ENCODE measurements around the gene NKRF.

The NKRF gene

DNA sequence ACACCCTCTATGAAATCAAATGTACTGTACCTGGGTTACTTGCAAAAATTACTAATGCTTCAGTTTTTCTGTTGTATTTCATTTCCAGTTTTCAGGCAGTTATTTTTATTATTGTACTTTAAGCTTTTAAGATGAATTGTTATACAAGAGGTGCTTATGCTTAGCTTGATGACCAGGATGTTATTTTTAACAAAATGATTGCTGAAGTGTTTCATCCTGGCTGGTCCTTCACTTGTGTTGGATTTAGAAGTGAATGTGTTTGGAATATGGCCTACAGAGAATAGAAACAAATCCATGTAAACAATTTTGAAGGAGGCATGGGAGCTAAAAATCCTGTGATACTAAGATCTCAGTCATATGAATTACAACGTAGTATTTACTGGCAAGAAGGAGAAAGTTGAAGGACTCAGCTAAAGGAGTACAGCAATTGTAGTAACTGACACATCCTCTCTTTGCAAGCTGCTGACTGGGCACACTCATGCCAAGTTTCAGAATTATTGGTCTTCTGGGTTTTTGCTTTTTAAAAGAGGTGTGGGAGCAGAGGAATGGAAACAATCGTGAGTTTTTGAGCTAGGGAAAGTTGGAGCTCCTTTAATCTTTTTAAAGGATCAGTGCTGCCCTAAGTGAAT, 22.7 kb downstream of the NKRF start:
- no peak for TF ChIP-seq POLR2A (IDR thresholded peaks at IDR 0.05; ENCODE audit: low read depth, low read length)
- FAIRE-seq (no peak), DNase-seq (ENCODE audit: insufficient read length, low spot score) (no peak)

DNA sequence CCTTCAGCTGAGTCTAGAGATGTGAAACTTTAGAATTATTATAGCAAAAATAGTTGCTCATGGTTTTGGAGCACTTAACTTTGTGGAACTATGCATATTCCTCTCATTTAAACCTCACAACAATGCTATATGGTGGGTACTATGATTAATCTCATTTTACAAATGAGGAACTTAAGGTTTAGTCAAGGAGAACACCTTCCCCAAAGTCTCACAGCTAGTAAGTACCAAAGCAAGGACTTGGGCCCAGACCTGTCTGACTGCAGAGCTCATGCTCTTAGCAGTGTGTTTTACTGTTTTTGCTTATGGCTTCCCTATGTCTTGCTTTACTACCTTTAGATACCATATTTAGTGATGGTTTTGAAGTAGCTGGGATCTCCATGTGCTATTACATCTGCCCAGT, 26.8 kb downstream of the NKRF start:
- no peak for DNase-seq (ENCODE audit: insufficient read length, low spot score)
- no peak for FAIRE-seq
- TF ChIP-seq POLR2A (IDR thresholded peaks at IDR 0.05; ENCODE audit: low read depth, low read length): no peak

DNA sequence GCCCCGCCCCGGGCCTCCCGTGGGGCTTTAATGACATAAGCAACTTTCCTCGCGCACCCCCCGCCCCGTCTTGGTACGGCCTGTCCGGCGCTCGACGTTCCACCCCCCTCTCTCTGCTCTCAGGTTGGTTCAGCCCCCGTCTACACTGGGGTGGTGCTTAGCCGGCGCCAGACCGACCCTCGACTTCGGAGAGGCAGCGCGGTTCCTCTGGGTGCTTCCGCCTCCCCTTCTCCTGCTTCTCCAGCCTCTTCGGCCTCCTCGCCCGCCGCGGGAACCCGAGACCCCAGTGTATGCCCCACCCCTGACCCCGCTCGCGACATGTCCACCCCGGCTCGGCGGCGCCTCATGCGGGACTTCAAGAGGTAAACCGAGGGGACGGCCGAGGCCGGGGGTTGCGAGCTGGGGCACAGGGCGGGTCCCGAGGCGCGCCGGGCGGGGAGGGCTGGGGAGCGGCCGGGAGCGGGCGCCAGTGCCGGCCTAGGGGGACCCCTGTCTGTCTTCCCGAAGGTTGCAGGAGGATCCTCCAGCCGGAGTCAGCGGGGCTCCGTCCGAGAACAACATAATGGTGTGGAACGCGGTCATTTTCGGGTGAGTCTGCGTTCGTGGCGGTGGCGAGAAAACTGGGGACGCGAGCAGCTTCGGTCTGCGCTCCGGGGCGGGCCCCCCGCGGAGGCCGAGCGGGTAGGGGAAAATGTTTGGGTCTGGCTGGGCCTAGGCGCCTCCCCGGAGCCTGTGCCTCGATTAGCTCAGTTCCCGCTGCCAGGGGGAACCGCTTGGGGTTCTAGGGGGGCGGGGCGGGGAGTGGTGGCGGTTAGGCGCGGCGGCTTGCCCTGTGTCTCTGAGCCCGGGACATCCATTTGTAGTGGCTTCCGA, 31.6 kb downstream of the NKRF start, which contains the start of gene UBE2A:
TSS of gene UBE2A (plus strand) at position 170 of the 873 bp plus-strand sequence. CDS start at position 319, 149 bp downstream.
- TF ChIP-seq POLR2A (IDR thresholded peaks at IDR 0.05; ENCODE audit: low read depth, low read length): peak; percentile 96
- DNase-seq (ENCODE audit: insufficient read length, low spot score) (peak; percentile 81), FAIRE-seq (peak; percentile 76)

DNA sequence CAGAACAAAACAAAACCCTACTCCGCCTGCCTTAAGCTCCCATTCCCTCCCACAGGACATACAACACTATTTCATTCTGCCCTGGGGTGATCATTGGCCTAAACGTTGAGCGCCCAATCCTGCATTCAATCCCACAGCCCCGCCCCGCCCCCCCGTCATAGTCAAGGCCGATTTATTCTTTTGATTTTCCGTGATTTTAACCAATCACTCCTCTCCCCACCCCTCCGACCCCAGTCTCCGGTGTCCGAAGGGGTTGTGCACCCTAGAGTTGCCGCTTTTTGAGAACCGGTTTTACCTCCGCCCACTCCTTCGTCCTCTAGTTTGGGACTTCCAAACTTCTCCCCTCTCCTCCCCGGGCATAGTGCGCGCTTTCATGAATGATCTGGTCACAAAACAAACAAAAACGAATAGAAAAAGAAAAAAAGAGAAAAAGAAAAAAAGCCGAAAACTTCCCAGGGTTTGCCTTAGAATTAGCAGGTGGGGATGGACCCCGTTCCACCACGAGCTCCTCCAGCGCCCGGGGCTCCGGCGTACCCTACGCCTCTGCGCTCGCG, 32.3 kb downstream of the NKRF start:
- DNase-seq (ENCODE audit: insufficient read length, low spot score) (peak; percentile 36), FAIRE-seq (peak; percentile 15)
- TF ChIP-seq POLR2A (IDR thresholded peaks at IDR 0.05; ENCODE audit: low read depth, low read length): no peak

DNA sequence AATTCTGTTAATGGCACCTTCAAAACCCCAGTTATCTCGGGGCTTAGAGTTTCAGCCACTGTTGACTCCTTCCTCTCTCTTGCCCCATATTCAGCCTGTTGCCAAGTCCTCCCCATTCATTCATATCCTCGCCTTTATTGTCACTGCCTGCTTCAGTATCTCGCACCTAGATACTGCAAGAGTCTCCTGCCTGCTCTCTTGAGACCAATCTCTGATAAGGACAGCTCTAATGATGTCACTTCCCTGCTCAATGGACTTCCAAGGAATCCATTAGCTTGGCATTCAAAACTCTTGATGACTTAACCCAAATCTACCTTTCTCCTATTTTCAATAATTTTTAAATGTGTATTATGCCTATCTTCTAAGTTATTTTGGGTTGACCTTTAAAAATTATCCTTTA, 33.0 kb downstream of the NKRF start:
- no peak for FAIRE-seq

GRCh38 chrX:119570351-119570835, 35.8 kb downstream of the NKRF start:
- no peak for DNase-seq (ENCODE audit: insufficient read length, low spot score)
- TF ChIP-seq POLR2A (IDR thresholded peaks at IDR 0.05; ENCODE audit: low read depth, low read length): no peak

More for the DNA sequence above, 33.0 kb downstream of the NKRF start:
- no peak for TF ChIP-seq POLR2A (IDR thresholded peaks at IDR 0.05; ENCODE audit: low read depth, low read length)
- no peak for DNase-seq (ENCODE audit: insufficient read length, low spot score)

GRCh38 chrX:119565107-119565663, 41.0 kb downstream of the NKRF start, which contains the start of gene STEEP1:
STEEP1 (minus strand) TSS chrX:119565409; CDS start chrX:119565355, 54 bp downstream.
- FAIRE-seq (peak; percentile 92), DNase-seq (ENCODE audit: insufficient read length, low spot score) (peak; percentile 78)
- TF ChIP-seq POLR2A (IDR thresholded peaks at IDR 0.05; ENCODE audit: low read depth, low read length): peak; percentile 41; the same call in 1 of the 2 replicates

More at GRCh38 chrX:119570351-119570835, 35.8 kb downstream of the NKRF start:
- no peak for FAIRE-seq

DNA sequence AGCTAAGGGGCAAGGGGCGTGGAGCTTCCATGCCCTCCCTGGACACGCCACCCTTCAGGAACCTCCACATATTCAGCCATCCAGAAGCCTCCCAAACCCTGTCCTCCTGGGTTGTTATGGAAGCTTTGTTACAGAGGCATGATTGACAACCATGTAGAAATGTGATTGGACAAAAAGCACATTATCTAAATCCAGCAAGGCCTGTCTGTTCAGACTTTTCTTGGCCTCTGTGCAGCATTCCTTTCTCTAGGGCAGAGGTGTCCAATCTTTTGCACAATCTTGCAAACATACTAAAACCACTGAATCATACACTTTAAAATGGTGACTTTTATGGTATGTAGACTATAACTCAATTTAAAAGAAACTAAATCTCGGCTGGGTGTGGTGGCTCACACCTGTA, 53.7 kb downstream of the NKRF start:
- DNase-seq (ENCODE audit: insufficient read length, low spot score) (no peak), FAIRE-seq (no peak)
- TF ChIP-seq POLR2A (IDR thresholded peaks at IDR 0.05; ENCODE audit: low read depth, low read length): no peak

DNA sequence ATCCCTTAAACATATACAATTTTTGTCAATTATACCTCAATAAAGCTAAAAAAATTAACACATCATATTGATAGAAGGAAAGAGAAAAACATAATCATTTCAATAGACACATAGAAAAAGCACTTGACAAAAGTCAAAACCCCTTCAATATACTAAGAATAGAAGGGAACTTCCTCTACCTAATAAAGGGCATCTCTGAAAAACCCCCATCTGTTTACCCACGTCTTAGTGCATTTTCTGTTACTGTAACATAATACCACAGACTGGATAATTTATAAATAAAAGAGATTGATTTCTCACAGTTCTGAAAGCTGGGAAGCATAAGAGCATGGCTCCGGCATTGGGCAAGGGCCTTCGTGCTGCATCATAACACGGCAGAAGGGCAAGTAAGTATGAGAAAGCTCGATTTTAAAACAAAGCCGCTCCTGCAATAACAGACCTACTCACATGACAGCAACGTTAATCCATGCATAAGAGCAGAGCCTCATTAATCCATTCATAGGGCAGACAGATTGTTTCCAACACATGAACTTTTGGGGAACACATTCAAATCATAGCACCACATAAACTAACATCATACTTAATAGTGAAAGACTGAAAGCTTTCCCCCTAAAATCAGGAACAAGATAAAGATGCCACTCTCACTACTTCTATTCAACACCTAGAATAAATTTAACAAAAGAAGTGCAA, 56.8 kb downstream of the NKRF start:
- no peak for DNase-seq (ENCODE audit: insufficient read length, low spot score)
- FAIRE-seq: no peak
- TF ChIP-seq POLR2A (IDR thresholded peaks at IDR 0.05; ENCODE audit: low read depth, low read length): no peak

- FAIRE-seq: peak; percentile 91
- DNase-seq (ENCODE audit: insufficient read length, low spot score): peak; percentile 48
- TF ChIP-seq POLR2A (IDR thresholded peaks at IDR 0.05; ENCODE audit: low read depth, low read length): no peak
These were observed 65.0 kb downstream of the NKRF start for GRCh38 chrX:119541188-119541587.

GRCh38 chrX:119539872-119540271, 66.4 kb downstream of the NKRF start:
- no peak for TF ChIP-seq POLR2A (IDR thresholded peaks at IDR 0.05; ENCODE audit: low read depth, low read length)
- no peak for FAIRE-seq
- no peak for DNase-seq (ENCODE audit: insufficient read length, low spot score)

Data from H54 (cell line).